OCI-LY7 (cell line): ENCODE results near the gene CCR5AS.
"Not testable (repeated sequence)": the region's sequence is repeated elsewhere in the genome, so short reads cannot be mapped to it uniquely, and the experiment has no call there.

Experiments used
- BruUV-seq: library from RNA; stranded (reverse); fragments of 400-500 nt; replicated peaks from 2 replicates; lab custom pipeline; 2021; lab: Mats Ljungman, UMichigan
- CTCF ChIA-PET: fragments of 300-600 bp; sonication (Branson Sonifier 250); formaldehyde crosslinking; loops from one replicate; lab custom pipeline; 2022; ENCODE audit warnings: antibody characterized with exemption; ENCODE audit not compliant: unreplicated experiment; lab: Charles Lee
- POLR2A ChIA-PET: fragments of 300-600 bp; sonication (Branson Sonifier 250); formaldehyde crosslinking; loops from one replicate; lab custom pipeline; 2022; ENCODE audit warnings: antibody characterized with exemption; lab: Charles Lee
- DNase-seq: peaks from one replicate; pipeline ENCODE4 v3.0.0-alpha.2; 2015; ENCODE audit warnings: low spot score
- H2AFZ ChIP-seq: fragments of 200-600 bp; sonication (generic), shearing (Covaris generic); 2 replicates; pipeline ENCODE4 v1.6.1; 2014; ENCODE audit warnings: mild to moderate bottlenecking, antibody characterized with exemption, low read length, moderate library complexity
- H3K27ac ChIP-seq: fragments of 200-600 bp; sonication (generic); 2 replicates; pipeline ENCODE4 v1.5.1; 2014; ENCODE audit warnings: mixed run types, low read depth, mild to moderate bottlenecking, moderate library complexity, low read length, inconsistent platforms; ENCODE audit not compliant: poor library complexity, severe bottlenecking
- H3K36me3 ChIP-seq: fragments of 200-600 bp; sonication (generic); 2 replicates; pipeline ENCODE4 v1.6.1; 2014; ENCODE audit warnings: mild to moderate bottlenecking, antibody characterized with exemption, low read length, moderate library complexity, mixed read lengths; ENCODE audit not compliant: insufficient read depth
- H3K4me1 ChIP-seq: fragments of 200-600 bp; sonication (generic); 2 replicates; pipeline ENCODE4 v1.5.1; 2014; ENCODE audit warnings: mild to moderate bottlenecking, low read length; ENCODE audit not compliant: insufficient read depth, poor library complexity, severe bottlenecking
- H3K4me2 ChIP-seq: fragments of 200-600 bp; sonication (generic); 2 replicates; pipeline ENCODE4 v1.6.1; 2014; ENCODE audit warnings: mild to moderate bottlenecking, low read length
- H3K4me3 ChIP-seq: fragments of 200-600 bp; sonication (generic); 2 replicates; pipeline ENCODE4 v1.5.1; 2014; ENCODE audit warnings: mild to moderate bottlenecking, low read depth, low read length; ENCODE audit not compliant: poor library complexity, severe bottlenecking
- H3K79me2 ChIP-seq: fragments of 200-600 bp; sonication (generic); 2 replicates; pipeline ENCODE4 v1.6.1; 2016; ENCODE audit warnings: low read depth, mild to moderate bottlenecking, low read length, moderate library complexity, mixed read lengths; ENCODE audit not compliant: insufficient read depth
- H3K9me2 ChIP-seq: fragments of 200-600 bp; sonication (generic); 2 replicates; pipeline ENCODE4 v1.6.1; 2016; ENCODE audit warnings: mild to moderate bottlenecking, low read length, mixed read lengths; ENCODE audit not compliant: insufficient read depth
- H3K9me3 ChIP-seq: fragments of 200-600 bp; sonication (generic); 2 replicates; pipeline ENCODE4 v1.6.1; 2014; ENCODE audit warnings: mild to moderate bottlenecking, mixed run types, low read length, mixed read lengths
- H4K20me1 ChIP-seq: fragments of 200-600 bp; sonication (generic); 2 replicates; pipeline ENCODE4 v1.6.1; 2014; ENCODE audit warnings: mild to moderate bottlenecking, antibody characterized with exemption, low read length, moderate library complexity, mixed read lengths; ENCODE audit not compliant: insufficient read depth
- EZH2phosphoT487 ChIP-seq: fragments of 200-600 bp; sonication (generic); IDR thresholded peaks from 2 replicates; pipeline ENCODE4 v1.6.1; 2018; ENCODE audit warnings: low read depth, borderline replicate concordance, mild to moderate bottlenecking, mixed run types, antibody characterized with exemption, low read length, moderate library complexity, mixed read lengths
- intact Hi-C: fragments of 100-400 bp; cut with micrococcal nuclease; formaldehyde crosslinking; loops from one replicate; pipeline ENCODE4 v1.10.0; 2022; ENCODE audit not compliant: unreplicated experiment
- TF ChIP-seq, protein P1 (sequence below): fragments of 200-600 bp; sonication (generic); conservative IDR thresholded peaks from 2 replicates; pipeline ENCODE4 v1.5.1; 2014; ENCODE audit warnings: mild to moderate bottlenecking, antibody characterized with exemption, low read length, moderate library complexity, mixed read lengths

CCR5AS gene

DNA sequence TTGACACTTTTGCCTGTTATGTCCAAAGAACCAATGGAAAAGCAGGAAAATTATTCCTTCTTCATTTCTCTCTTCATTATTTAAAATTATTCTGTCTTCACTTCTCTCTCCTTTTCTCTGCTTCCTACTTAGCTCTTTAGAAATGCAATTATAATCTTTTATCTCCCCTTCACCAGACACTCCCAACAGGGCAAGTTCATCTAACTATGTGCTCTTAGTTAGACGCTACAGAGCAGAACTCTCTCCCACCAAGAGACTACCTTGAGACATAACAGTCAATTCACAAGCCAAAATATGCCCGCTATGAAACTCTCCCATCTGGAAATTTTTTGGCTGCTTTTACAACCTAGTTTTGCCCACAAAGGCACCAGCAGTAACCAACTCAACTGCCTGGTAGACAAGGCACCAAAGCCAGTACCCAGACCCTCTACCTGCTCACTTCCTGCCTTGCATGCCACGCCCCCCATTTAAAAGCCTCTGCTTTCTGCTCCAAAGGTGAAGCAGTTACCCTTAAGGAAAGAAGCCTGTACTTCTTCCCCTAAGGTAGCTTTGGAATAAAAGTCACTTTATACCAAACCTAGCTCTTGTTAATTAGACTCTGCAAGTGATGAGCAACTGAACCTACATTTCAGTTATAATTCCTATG, 28.3 kb upstream of the CCR5AS start:
- Histone ChIP-seq H3K27ac (no peak overlapping the region), H3K4me3 (no peak overlapping the region), H3K4me1 (no peaks in the 10 kb centered on the region), H3K4me2 (no peak overlapping the region), H4K20me1 (no peaks in the 10 kb centered on the region), H3K9me3 (0 out of 2 replicates have a peak, but pooled peaks cover 11% of the 10 kb centered on the region), H3K79me2 (no peaks in the 10 kb centered on the region), H3K36me3 (no peaks in the 10 kb centered on the region), H3K9me2 (no peaks in the 10 kb centered on the region), H2AFZ (no peak overlapping the region)
- intact Hi-C loops: no loop called here
- BruUV-seq: no TSS peak
- no peak for DNase-seq
- POLR2A ChIA-PET: interaction anchor here (0.7 to 0.9 kb wide), 2 partner anchors 9 to 37 kb away, joined by 3 read pairs; no protein-coding TSS in a partner anchor
- CTCF ChIA-PET: no interaction called here
- TF ChIP-seq, protein P1, sequence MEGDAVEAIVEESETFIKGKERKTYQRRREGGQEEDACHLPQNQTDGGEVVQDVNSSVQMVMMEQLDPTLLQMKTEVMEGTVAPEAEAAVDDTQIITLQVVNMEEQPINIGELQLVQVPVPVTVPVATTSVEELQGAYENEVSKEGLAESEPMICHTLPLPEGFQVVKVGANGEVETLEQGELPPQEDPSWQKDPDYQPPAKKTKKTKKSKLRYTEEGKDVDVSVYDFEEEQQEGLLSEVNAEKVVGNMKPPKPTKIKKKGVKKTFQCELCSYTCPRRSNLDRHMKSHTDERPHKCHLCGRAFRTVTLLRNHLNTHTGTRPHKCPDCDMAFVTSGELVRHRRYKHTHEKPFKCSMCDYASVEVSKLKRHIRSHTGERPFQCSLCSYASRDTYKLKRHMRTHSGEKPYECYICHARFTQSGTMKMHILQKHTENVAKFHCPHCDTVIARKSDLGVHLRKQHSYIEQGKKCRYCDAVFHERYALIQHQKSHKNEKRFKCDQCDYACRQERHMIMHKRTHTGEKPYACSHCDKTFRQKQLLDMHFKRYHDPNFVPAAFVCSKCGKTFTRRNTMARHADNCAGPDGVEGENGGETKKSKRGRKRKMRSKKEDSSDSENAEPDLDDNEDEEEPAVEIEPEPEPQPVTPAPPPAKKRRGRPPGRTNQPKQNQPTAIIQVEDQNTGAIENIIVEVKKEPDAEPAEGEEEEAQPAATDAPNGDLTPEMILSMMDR: no peak
- no peak for TF ChIP-seq EZH2phosphoT487

- TF ChIP-seq, protein P1: no peak
- TF ChIP-seq EZH2phosphoT487: no peak
- no peaks in the 10 kb centered on the region for H3K4me1 ChIP-seq
- H4K20me1 ChIP-seq: no peaks in the 10 kb centered on the region
- ChIA-PET CTCF (no interaction called here), POLR2A (no interaction called here)
- 0 out of 2 replicates have a peak, but pooled peaks cover 11% of the 10 kb centered on the region for H3K9me3 ChIP-seq
- no peak overlapping the region for H2AFZ ChIP-seq
- H3K79me2 ChIP-seq: no peaks in the 10 kb centered on the region
- no TSS peak for BruUV-seq
- no peaks in the 10 kb centered on the region for H3K36me3 ChIP-seq
- intact Hi-C loops: no loop called here
- H3K27ac ChIP-seq: no peak overlapping the region
- H3K9me2 ChIP-seq: no peaks in the 10 kb centered on the region
- H3K4me2 ChIP-seq: no peak overlapping the region
- DNase-seq: no peak
- no peak overlapping the region for H3K4me3 ChIP-seq
These were observed 27.0 kb upstream of the CCR5AS start for GRCh38 chr3:46433841-46434240.

GRCh38 chr3:46433118-46433517, 26.3 kb upstream of the CCR5AS start:
- H3K4me1 ChIP-seq, H3K36me3 ChIP-seq, H2AFZ ChIP-seq, H3K4me3 ChIP-seq, BruUV-seq, H3K4me2 ChIP-seq, DNase-seq, CTCF ChIA-PET, H3K79me2 ChIP-seq, H4K20me1 ChIP-seq, H3K9me2 ChIP-seq, intact Hi-C loops, H3K27ac ChIP-seq, POLR2A ChIA-PET: not testable (repeated sequence)
- H3K9me3 ChIP-seq: 0 out of 2 replicates have a peak, but pooled peaks cover 11% of the 10 kb centered on the region

DNA sequence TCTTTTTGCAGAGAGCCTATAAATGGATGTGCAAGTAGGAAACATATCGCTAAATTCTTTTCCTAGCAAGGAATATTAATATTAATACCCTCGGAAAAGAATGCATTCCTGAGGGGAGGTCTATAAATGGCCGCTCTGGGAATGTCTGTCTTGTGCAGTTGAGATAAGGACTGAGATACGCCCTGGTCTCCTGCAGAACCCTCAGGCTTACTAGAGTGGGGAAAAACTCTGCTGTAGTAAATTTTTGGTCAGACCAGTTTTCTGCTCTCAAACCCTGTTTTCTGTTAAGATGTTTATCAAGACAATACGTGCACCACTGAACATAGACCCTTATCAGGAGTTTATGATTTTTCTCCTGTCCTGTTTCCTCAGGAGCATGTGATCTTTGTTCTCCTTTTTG, 25.0 kb upstream of the CCR5AS start:
- H3K27ac ChIP-seq, H3K4me3 ChIP-seq, H3K4me2 ChIP-seq, H3K9me2 ChIP-seq, POLR2A ChIA-PET, H3K79me2 ChIP-seq, CTCF ChIA-PET, H3K4me1 ChIP-seq, H4K20me1 ChIP-seq, H2AFZ ChIP-seq, BruUV-seq, DNase-seq, H3K36me3 ChIP-seq, intact Hi-C loops: not testable (repeated sequence)
- H3K9me3 ChIP-seq: 0 out of 2 replicates have a peak, but pooled peaks cover 11% of the 10 kb centered on the region

DNA sequence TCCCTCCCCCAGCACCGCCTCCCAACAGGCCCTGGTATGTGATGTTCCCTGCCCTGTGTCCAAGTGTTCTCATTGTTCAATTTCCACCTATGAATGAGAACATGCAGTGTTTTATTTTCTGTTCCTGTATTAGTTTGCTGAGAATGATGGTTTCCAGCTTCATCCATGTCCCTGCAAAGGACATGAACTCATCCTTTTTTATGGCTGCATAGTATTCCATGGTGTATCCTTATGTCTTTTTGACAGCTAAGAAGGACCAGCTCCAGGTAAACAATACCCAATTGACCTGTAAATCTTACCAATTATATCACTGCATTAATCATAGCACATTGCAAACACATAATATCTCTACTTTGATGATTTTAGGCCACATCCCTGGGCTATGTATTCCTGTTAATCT, 24.0 kb upstream of the CCR5AS start:
- H3K4me2 ChIP-seq, H3K9me2 ChIP-seq, intact Hi-C loops, H3K79me2 ChIP-seq, BruUV-seq, H4K20me1 ChIP-seq, H2AFZ ChIP-seq, H3K36me3 ChIP-seq, DNase-seq, CTCF ChIA-PET, H3K27ac ChIP-seq, H3K4me1 ChIP-seq, H3K4me3 ChIP-seq: not testable (repeated sequence)
- H3K9me3 ChIP-seq: 0 out of 2 replicates have a peak, but pooled peaks cover 11% of the 10 kb centered on the region
- POLR2A ChIA-PET: interaction anchor here (0.7 kb wide), 2 partner anchors 217 to 326 kb away, joined by 3 read pairs; no protein-coding TSS in a partner anchor
